Measurements from ENCODE around the gene NAV2. TPM values are rescaled to one million over a fixed set of nuclear protein-coding genes. Genes with fewer than 3 reads are reported as not detected.

NAV2 gene
- total RNA-seq, 1 donor from 2014 or later, result 17.0 TPM

GRCh38 chr11:20134991-20135736, 422.5 kb downstream of the NAV2 start:
- ATAC-seq, result no peak

GRCh38 chr11:20137637-20138036, 425.0 kb downstream of the NAV2 start:
- ATAC-seq, result no peak

GRCh38 chr11:20138707-20139106, 426.1 kb downstream of the NAV2 start:
- peak; percentile 56 for ATAC-seq

- no peak for ATAC-seq
These were observed 441.7 kb downstream of the NAV2 start for GRCh38 chr11:20154381-20154780.

GRCh38 chr11:20155683-20156279, 443.1 kb downstream of the NAV2 start:
- no peak for ATAC-seq

GRCh38 chr11:20156280-20156875, 443.7 kb downstream of the NAV2 start:
- ATAC-seq, result no peak

GRCh38 chr11:20156876-20157613, 444.4 kb downstream of the NAV2 start:
- ATAC-seq, result no peak

- no peak for ATAC-seq
These were observed 445.1 kb downstream of the NAV2 start for GRCh38 chr11:20157728-20158127.

- ATAC-seq, result peak; percentile 53
These were observed 446.1 kb downstream of the NAV2 start for GRCh38 chr11:20158597-20159257.

GRCh38 chr11:20159466-20160381, 447.1 kb downstream of the NAV2 start:
- no peak for ATAC-seq

- no peak for ATAC-seq
These were observed 448.0 kb downstream of the NAV2 start, which contains the start of gene DBX1 for GRCh38 chr11:20160425-20161229. Gene DBX1, minus strand, starts transcription at chr11:20160475. Its CDS starts 151 bp downstream, at chr11:20160324.

GRCh38 chr11:20161230-20161918, 448.7 kb downstream of the NAV2 start:
- no peak for ATAC-seq

- ATAC-seq, result no peak
These were observed 449.5 kb downstream of the NAV2 start for GRCh38 chr11:20161923-20162744.

- ATAC-seq, result no peak
These were observed 450.5 kb downstream of the NAV2 start for GRCh38 chr11:20162824-20163782.

- no peak for ATAC-seq
These were observed 451.3 kb downstream of the NAV2 start for GRCh38 chr11:20163783-20164481.
